ENCODE data around the gene MICAL2.

GRCh38 chr11:12087075-12088004 lies 23.1 kb upstream of the MICAL2 start:
- TF ChIP-seq CTCF (IDR thresholded peaks at IDR 0.05; ENCODE audit: extremely low read depth in 1 of 2, insufficient read depth in 1 of 2, low read depth in 1 of 2, low read length in 2 of 2) = peak; percentile 14 to 35
- TF ChIP-seq EZH2 (IDR thresholded peaks at IDR 0.05; ENCODE audit: borderline replicate concordance, low read depth, low read length, severe bottlenecking) = no peak
- peak; percentile 50 for TF ChIP-seq POLR2A (IDR thresholded peaks at IDR 0.05; ENCODE audit: low read depth, low read length)

Measured in endothelial cell of umbilical vein (primary cell).